GM13976 (cell line): ENCODE data around the gene ZSWIM3.

ENCODE experiments used
- DNase-seq: peaks from one replicate; pipeline ENCODE4 v3.0.0; 2012; ENCODE audit warnings: low spot score
- CTCF ChIP-seq: IDR thresholded peaks from 2 replicates; pipeline ENCODE4 v1.5.1; 2012; ENCODE audit warnings: borderline replicate concordance, mild to moderate bottlenecking; ENCODE audit not compliant: insufficient read depth; ENCODE audit errors: extremely low read depth, missing control alignments, control extremely low read depth
- in situ Hi-C: fragments of 300-500 bp; cut with MboI; formaldehyde crosslinking; loops from one replicate; pipeline ENCODE4 v1.12.0; 2022; ENCODE audit warnings: low sequenced_read_pairs, mixed read lengths, inconsistent platforms; ENCODE audit not compliant: unreplicated experiment

ZSWIM3 gene

GRCh38 chr20:45816951-45817350 is 40.5 kb upstream of the ZSWIM3 start:
- no peak for TF ChIP-seq CTCF
- no peak for DNase-seq
- in situ Hi-C loops, result no loop called here

GRCh38 chr20:45817376-45818194 is 39.8 kb upstream of the ZSWIM3 start:
- TF ChIP-seq CTCF, result no peak
- in situ Hi-C loops, result no loop called here
- peak; percentile 14 for DNase-seq

DNA sequence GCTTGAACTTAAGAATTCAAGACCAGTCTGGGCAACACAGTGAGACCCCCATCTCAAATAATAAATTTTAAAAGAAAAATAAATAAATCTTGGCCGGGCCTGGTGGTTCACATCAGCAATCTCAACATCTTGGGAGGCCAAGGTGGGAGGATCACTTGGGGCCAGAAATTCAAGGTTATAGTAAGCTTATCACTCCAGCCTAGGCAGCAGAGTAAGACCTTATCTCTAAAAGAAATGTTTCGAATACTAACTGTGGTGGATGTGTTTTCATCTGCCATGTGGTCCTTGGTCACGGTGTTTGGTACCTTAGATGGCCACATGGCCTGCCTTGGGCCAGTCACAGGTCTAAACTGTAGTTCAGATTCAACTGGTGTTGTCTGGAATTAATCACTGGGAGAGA is 39.2 kb upstream of the ZSWIM3 start:
- no peak for TF ChIP-seq CTCF
- in situ Hi-C loops, result no loop called here
- DNase-seq, result no peak

DNA sequence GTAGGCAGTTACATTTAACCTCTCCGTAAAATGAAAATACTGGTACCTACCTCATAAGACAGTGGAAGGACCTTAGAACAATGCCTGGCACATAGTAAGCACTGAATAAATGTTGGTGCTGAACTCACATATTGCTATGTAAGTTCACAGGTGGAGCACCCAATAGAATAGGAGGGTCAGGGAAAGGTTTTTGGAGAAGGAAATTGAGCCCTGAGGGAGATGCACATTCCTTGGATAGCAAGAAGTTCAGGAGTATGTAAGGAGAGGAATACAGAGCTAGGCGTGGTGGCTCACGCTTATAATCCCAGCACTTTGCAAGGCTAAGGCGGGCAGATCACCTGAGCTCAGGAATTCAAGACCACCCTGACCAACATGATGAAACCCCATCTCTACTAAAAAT is 37.9 kb upstream of the ZSWIM3 start:
- TF ChIP-seq CTCF, result no peak
- no peak for DNase-seq
- in situ Hi-C loops, result no loop called here

DNA sequence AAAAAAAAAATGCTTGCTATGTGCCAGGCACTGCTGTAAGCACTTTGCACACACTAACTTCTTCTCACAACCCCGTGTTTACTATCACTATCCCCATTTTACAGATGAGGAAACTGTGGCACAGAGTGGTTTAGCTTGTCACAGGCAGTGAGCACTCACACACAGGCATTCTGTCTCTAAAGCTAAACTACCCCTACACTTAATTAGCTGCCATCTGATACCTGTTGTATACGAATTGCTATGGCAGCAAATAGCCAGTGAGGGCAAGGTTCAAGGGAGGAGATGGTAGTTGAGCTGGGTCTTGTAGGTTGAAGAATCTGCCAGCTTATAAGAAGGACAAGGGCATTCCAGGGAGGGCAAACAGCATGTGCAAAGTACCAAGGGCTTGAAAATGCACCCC is 35.5 kb upstream of the ZSWIM3 start:
- TF ChIP-seq CTCF, result no peak

GRCh38 chr20:45822857-45823256 is 34.6 kb upstream of the ZSWIM3 start:
- no peak for TF ChIP-seq CTCF
- in situ Hi-C loops, result no loop called here
- DNase-seq, result no peak

More for the DNA sequence above, 35.5 kb upstream of the ZSWIM3 start:
- no peak for DNase-seq
- in situ Hi-C loops, result no loop called here
